MCF 10A (cell line): ENCODE data around the gene FGB. TPM values are rescaled to one million over a fixed set of nuclear protein-coding genes. Genes with fewer than 3 reads are reported as not detected.

Source experiments
- BruUV-seq: library from RNA; stranded (reverse); fragments of 400-500 nt; replicated peaks from 2 replicates; lab custom pipeline; 2021; lab: Mats Ljungman, UMichigan
- CTCF ChIA-PET: fragments of 300-600 bp; sonication (Branson Sonifier 250); formaldehyde crosslinking; extraction: SDS; loops from one replicate; lab custom pipeline; 2021; ENCODE audit warnings: antibody characterized with exemption, inconsistent platforms; lab: Yijun Ruan, JAX
- POLR2A ChIA-PET: fragments of 300-600, 350-650 bp; sonication (Branson Sonifier 250); formaldehyde crosslinking; extraction: SDS; loops from one replicate; lab custom pipeline; 2020; ENCODE audit warnings: antibody characterized with exemption, inconsistent platforms; lab: Yijun Ruan, JAX
- DNase-seq: peaks from one replicate; pipeline ENCODE4 v3.0.0-alpha.2; 2018; ENCODE audit not compliant: unreplicated experiment
- H3K27ac Mint-ChIP-seq: one replicate; pipeline ENCODE4 v1.8.0; 2022; ENCODE audit warnings: mild to moderate bottlenecking, low read depth, mixed read lengths; ENCODE audit not compliant: unreplicated experiment
- H3K27me3 Mint-ChIP-seq: one replicate; pipeline ENCODE4 v1.8.0; 2022; ENCODE audit warnings: mixed read lengths; ENCODE audit not compliant: insufficient read depth, unreplicated experiment
- H3K36me3 Mint-ChIP-seq: one replicate; pipeline ENCODE4 v1.8.0; 2022; ENCODE audit warnings: mild to moderate bottlenecking, moderate library complexity, mixed read lengths; ENCODE audit not compliant: insufficient read depth, unreplicated experiment
- H3K4me1 Mint-ChIP-seq: one replicate; pipeline ENCODE4 v1.8.0; 2022; ENCODE audit warnings: mixed read lengths; ENCODE audit not compliant: insufficient read depth, unreplicated experiment
- H3K4me3 Mint-ChIP-seq: one replicate; pipeline ENCODE4 v1.8.0; 2022; ENCODE audit warnings: mild to moderate bottlenecking, moderate library complexity, mixed read lengths; ENCODE audit not compliant: unreplicated experiment
- H3K9me3 Mint-ChIP-seq: one replicate; pipeline ENCODE4 v1.8.0; 2022; ENCODE audit warnings: mixed read lengths; ENCODE audit not compliant: unreplicated experiment
- intact Hi-C: fragments of 100-400 bp; cut with micrococcal nuclease; formaldehyde crosslinking; loops from 2 replicates; pipeline ENCODE4 v1.14.1; 2022
- total RNA-seq: library from RNA; stranded (reverse); gene quantifications from 2 replicates; pipeline ENCODE4 v1.2.3, GENCODE V29; 2022
- TF ChIP-seq, protein P1 (sequence below): fragments of 200-600 bp; IDR thresholded peaks from one replicate; pipeline ENCODE4 v1.8.0; 2022; ENCODE audit warnings: antibody characterized with exemption, mild to moderate bottlenecking; ENCODE audit not compliant: unreplicated experiment

Gene FGB
- total RNA-seq, 1 experiment from 2014 or later: not detected

DNA sequence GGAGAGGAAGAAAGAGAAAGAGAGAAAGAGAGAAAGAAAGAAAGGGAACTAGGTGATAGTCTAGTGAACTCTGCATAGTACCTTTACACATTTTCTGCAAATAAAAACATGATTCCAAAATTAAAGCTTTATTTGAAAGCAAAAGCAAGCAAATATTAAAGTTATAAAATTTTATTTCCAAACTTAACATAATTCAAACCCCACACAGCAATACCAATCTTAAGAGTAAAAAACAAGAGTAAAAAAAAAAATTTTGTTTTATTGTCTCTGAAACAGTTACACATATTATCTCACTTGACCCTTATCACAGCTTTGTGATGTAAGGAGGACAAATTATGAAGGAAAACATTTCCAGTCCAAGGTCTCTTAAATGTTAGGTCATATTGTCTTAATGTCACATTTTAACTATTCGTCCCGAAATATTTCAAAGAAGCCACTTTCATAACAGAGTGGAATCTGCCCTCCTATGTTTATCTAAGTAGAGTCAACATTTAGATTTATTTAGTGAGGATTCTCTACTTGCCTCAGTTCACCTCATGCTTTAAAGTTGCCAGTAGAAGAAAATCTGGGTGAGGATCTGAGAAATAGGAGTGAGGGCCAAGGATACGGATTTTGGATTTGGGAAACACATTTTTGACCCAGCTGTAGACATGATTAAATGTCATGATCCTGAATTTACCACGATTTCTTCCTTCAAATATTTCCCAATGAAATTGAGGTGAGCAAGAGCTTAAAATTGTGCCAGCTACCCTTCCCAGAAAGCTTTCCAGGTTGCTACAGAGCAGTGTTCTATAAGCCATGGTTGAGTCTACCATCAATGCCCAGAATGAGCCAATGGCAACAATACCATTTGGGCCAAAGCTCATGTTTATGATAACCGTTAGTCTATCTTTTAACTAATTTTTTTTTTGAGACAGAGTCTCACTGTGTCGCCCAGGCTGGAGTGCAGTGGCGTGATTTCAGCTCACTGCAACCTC, 35.3 kb downstream of the FGB start:
- H3K9me3 Mint-ChIP-seq: no peaks in the 10 kb centered on the region
- H3K27ac Mint-ChIP-seq: no peak overlapping the region
- H3K27me3 Mint-ChIP-seq: no peaks in the 10 kb centered on the region
- BruUV-seq: no TSS peak
- no peak for DNase-seq
- TF ChIP-seq, protein P1, sequence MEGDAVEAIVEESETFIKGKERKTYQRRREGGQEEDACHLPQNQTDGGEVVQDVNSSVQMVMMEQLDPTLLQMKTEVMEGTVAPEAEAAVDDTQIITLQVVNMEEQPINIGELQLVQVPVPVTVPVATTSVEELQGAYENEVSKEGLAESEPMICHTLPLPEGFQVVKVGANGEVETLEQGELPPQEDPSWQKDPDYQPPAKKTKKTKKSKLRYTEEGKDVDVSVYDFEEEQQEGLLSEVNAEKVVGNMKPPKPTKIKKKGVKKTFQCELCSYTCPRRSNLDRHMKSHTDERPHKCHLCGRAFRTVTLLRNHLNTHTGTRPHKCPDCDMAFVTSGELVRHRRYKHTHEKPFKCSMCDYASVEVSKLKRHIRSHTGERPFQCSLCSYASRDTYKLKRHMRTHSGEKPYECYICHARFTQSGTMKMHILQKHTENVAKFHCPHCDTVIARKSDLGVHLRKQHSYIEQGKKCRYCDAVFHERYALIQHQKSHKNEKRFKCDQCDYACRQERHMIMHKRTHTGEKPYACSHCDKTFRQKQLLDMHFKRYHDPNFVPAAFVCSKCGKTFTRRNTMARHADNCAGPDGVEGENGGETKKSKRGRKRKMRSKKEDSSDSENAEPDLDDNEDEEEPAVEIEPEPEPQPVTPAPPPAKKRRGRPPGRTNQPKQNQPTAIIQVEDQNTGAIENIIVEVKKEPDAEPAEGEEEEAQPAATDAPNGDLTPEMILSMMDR: no peak
- peaks cover 12% of the 10 kb centered on the region for H3K4me1 Mint-ChIP-seq
- no peaks in the 10 kb centered on the region for H3K36me3 Mint-ChIP-seq
- intact Hi-C loops: no loop called here
- no peak overlapping the region for H3K4me3 Mint-ChIP-seq
- ChIA-PET CTCF (interaction anchor here (0.6 to 1.8 kb wide), 4 partner anchors 21 to 40 kb away, joined by 3 to 7 read pairs (median 4); no protein-coding TSS in a partner anchor), POLR2A (interaction anchor here (0.6 kb wide), 2 partner anchors 25 to 110 kb away, joined by 3 read pairs; no protein-coding TSS in a partner anchor)

DNA sequence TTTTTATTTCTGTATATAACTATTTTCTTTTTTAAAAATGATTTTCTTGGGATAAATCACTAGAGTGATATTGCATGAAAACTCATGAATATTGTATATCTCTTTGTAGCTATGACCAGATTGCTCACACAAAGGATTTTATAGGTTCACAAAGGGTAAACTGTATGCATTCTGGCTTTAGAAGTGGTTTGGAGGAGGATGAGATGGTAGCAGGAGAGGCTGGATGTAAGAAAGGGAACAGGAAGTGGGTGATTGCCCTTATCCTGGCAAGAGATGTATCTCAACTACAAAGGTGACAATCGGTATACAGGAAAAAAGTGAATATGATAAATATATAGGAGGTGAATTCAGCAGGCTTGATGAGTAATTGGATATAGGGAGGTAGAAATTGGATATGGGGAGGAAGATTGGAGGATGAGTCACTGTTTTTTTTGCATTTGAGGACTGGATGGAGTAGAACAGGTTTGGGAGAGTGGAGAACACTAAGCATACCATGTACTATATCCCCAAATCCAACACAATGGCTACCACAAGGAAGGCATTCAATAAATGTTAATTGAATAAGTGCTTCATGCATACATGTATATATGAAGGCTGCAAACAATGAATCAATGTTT, 39.7 kb downstream of the FGB start:
- H3K4me3 Mint-ChIP-seq: no peak overlapping the region
- peak; percentile 60 for DNase-seq
- peaks cover 7% of the 10 kb centered on the region for H3K4me1 Mint-ChIP-seq
- no peaks in the 10 kb centered on the region for H3K9me3 Mint-ChIP-seq
- H3K27me3 Mint-ChIP-seq: no peaks in the 10 kb centered on the region
- TF ChIP-seq, protein P1: no peak
- ChIA-PET CTCF (interaction anchor here (0.6 to 2.6 kb wide), 6 partner anchors 16 to 44 kb away, joined by 3 to 14 read pairs (median 4); no protein-coding TSS in a partner anchor), POLR2A (interaction anchor here (0.7 kb wide), 1 partner anchor 16 kb away, joined by 3 read pairs; no protein-coding TSS in a partner anchor)
- intact Hi-C loops: loop anchor here (5.0 kb wide), 1 partner anchor 35 kb away; no protein-coding TSS in a partner anchor
- BruUV-seq: no TSS peak
- no peak overlapping the region for H3K27ac Mint-ChIP-seq
- H3K36me3 Mint-ChIP-seq: no peaks in the 10 kb centered on the region

DNA sequence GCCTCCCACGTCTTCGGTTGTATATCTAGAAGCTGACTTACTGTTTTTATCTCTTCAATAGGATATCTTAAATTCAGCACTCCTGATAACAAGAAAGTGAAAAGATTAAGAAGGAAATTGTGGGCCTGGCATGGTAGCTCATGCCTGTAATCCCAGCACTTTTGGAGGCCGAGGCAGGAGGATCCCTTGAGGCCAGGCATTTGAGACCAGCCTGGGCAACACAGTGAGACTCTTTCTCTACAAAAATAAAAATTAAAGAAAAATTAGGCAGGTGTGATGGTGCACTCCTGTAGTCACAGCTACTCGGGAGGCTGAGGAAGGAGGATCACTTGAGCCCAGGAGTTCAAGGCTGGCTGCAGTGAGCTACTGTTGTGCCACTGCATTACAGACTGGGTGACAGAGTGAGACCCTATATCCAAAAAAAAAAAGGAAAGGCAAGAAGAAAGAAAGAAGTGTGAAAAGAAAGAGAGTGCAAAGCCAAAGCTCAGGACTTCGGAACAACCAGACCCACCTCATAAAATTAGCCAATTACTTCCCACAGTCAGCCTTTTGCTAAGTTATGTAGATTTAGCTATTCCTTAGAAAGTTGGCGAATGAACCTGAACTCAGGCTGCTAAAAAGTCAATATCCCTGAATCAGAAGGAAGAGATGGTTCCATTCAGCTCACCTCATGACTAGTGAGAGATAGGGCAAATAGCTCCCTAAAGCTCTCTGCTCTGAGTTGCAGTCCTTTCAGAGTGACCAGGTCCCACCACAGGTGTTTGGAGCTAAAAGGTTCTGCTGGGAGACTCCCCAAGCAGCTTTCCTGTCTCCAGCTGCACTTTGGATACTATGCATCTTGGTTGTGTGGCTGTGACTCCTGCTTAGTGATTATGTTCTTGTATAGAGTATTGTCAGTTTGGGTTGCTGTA, 40.5 kb downstream of the FGB start:
- Mint-ChIP-seq H3K4me1 (peaks cover 7% of the 10 kb centered on the region), H3K4me3 (no peak overlapping the region), H3K27me3 (no peaks in the 10 kb centered on the region), H3K27ac (no peak overlapping the region), H3K36me3 (no peaks in the 10 kb centered on the region), H3K9me3 (no peaks in the 10 kb centered on the region)
- intact Hi-C loops: loop anchor here (5.0 kb wide), 1 partner anchor 36 kb away; no protein-coding TSS in a partner anchor
- DNase-seq: no peak
- BruUV-seq: no TSS peak
- POLR2A ChIA-PET: no interaction called here
- TF ChIP-seq, protein P1: no peak
- CTCF ChIA-PET: interaction anchor here (0.7 to 2.6 kb wide), 6 partner anchors 8 to 45 kb away, joined by 3 to 14 read pairs (median 4); no protein-coding TSS in a partner anchor
